GM19238 (cell line): Measurements from ENCODE around the gene ESM1.
"Not testable (repeated sequence)": the region's sequence is repeated elsewhere in the genome, so short reads cannot be mapped to it uniquely, and the experiment has no call there.

Source experiments
- DNase-seq: peaks from one replicate; pipeline ENCODE4 v3.0.0; 2011; ENCODE audit warnings: low spot score; ENCODE audit not compliant: insufficient read length

The ESM1 gene

GRCh38 chr5:54985301-54986268 lies at the start of gene ESM1:
ESM1 (minus strand) TSS chr5:54985593; CDS start chr5:54985517, 76 bp downstream.
- no peak for DNase-seq

- no peak for DNase-seq
Measured at GRCh38 chr5:55033568-55033967, 48.2 kb upstream of the ESM1 start.

GRCh38 chr5:55031492-55031891 lies 46.1 kb upstream of the ESM1 start:
- DNase-seq, result no peak

- DNase-seq, result no peak
Measured at GRCh38 chr5:55030676-55031369, 45.4 kb upstream of the ESM1 start.

GRCh38 chr5:55030220-55030619 lies 44.8 kb upstream of the ESM1 start:
- no peak for DNase-seq

- DNase-seq, result no peak
Measured at GRCh38 chr5:55027595-55027994, 42.2 kb upstream of the ESM1 start.

- no peak for DNase-seq
Measured at GRCh38 chr5:55022450-55022849, 37.1 kb upstream of the ESM1 start.

GRCh38 chr5:55021821-55022220 lies 36.4 kb upstream of the ESM1 start:
- no peak for DNase-seq

- no peak for DNase-seq
Measured at GRCh38 chr5:55021410-55021809, 36.0 kb upstream of the ESM1 start.

- DNase-seq, result not testable (repeated sequence)
Measured at GRCh38 chr5:55010149-55010548, 24.8 kb upstream of the ESM1 start.

GRCh38 chr5:55004729-55005128 lies 19.3 kb upstream of the ESM1 start:
- DNase-seq, result no peak

GRCh38 chr5:55003432-55004065 lies 18.2 kb upstream of the ESM1 start:
- DNase-seq, result no peak

- not testable (repeated sequence) for DNase-seq
Measured at GRCh38 chr5:55002166-55002565, 16.8 kb upstream of the ESM1 start.

GRCh38 chr5:54997081-54997480 lies 11.7 kb upstream of the ESM1 start:
- no peak for DNase-seq

GRCh38 chr5:54996466-54996865 lies 11.1 kb upstream of the ESM1 start:
- no peak for DNase-seq

GRCh38 chr5:54995168-54995567 lies 9.8 kb upstream of the ESM1 start:
- no peak for DNase-seq

- no peak for DNase-seq
Measured at GRCh38 chr5:54994628-54995027, 9.2 kb upstream of the ESM1 start.

- DNase-seq, result no peak
Measured at GRCh38 chr5:54993318-54993717, 7.9 kb upstream of the ESM1 start.

GRCh38 chr5:54991416-54991815 lies 6.0 kb upstream of the ESM1 start:
- no peak for DNase-seq

- DNase-seq, result no peak
Measured at GRCh38 chr5:54990841-54991258, 5.5 kb upstream of the ESM1 start.

GRCh38 chr5:54988817-54989216 lies 3.4 kb upstream of the ESM1 start:
- no peak for DNase-seq

GRCh38 chr5:54988218-54988617 lies 2.8 kb upstream of the ESM1 start:
- DNase-seq, result no peak
